ENCODE data around the gene GCK.

The GCK gene

DNA sequence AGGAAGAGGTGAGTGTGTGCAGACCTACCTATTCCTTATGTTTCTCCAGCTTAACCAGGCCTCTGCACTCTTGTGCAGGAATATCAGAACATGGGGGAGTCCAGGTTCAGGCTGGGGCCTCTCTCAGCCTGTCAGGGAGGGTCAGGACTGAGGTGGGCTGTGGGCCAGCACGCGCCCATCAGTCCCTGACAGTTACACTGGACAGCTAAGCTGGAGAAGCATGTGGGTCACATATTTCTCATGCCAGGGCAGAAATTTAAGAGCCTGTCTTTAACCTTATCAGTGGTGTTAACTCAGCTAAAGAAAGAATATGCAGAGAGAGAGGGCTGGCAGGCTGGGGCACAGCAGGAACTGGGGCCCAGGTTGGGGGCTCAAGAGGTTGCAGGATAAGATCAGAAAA is 57.2 kb downstream of the GCK start:
- no peak for TF ChIP-seq SNAI2 (CRISPR knock-in tag; IDR thresholded peaks at IDR 0.05)
- no peak for TF ChIP-seq ZNF8 (CRISPR knock-in tag; IDR thresholded peaks at IDR 0.05)
- no peak for TF ChIP-seq POU6F1 (CRISPR knock-in tag; IDR thresholded peaks at IDR 0.05; ENCODE audit: borderline replicate concordance, low read depth)
- TF ChIP-seq, protein P1, sequence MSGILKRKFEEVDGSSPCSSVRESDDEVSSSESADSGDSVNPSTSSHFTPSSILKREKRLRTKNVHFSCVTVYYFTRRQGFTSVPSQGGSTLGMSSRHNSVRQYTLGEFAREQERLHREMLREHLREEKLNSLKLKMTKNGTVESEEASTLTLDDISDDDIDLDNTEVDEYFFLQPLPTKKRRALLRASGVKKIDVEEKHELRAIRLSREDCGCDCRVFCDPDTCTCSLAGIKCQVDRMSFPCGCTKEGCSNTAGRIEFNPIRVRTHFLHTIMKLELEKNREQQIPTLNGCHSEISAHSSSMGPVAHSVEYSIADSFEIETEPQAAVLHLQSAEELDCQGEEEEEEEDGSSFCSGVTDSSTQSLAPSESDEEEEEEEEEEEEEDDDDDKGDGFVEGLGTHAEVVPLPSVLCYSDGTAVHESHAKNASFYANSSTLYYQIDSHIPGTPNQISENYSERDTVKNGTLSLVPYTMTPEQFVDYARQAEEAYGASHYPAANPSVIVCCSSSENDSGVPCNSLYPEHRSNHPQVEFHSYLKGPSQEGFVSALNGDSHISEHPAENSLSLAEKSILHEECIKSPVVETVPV (CRISPR knock-in tag; IDR thresholded peaks at IDR 0.05), result no peak
- no peak for TF ChIP-seq PPARA (CRISPR knock-in tag; IDR thresholded peaks at IDR 0.05; ENCODE audit: borderline replicate concordance)
- TF ChIP-seq PATZ1 (CRISPR knock-in tag; IDR thresholded peaks at IDR 0.05; ENCODE audit: borderline replicate concordance), result no peak
- no peak for TF ChIP-seq ZFP30 (CRISPR knock-in tag; IDR thresholded peaks at IDR 0.05)
- no peak for TF ChIP-seq ZC3H10 (CRISPR knock-in tag; IDR thresholded peaks at IDR 0.05)
- TF ChIP-seq ISL1 (CRISPR knock-in tag; IDR thresholded peaks at IDR 0.05), result no peak; the same call in 1 of the 2 replicates
- no peak for TF ChIP-seq ESRRG (CRISPR knock-in tag; IDR thresholded peaks at IDR 0.05)
- no peak for TF ChIP-seq ZNF565 (CRISPR knock-in tag; conservative IDR thresholded peaks at IDR 0.05; ENCODE audit: low read depth)
- TF ChIP-seq, protein P2, sequence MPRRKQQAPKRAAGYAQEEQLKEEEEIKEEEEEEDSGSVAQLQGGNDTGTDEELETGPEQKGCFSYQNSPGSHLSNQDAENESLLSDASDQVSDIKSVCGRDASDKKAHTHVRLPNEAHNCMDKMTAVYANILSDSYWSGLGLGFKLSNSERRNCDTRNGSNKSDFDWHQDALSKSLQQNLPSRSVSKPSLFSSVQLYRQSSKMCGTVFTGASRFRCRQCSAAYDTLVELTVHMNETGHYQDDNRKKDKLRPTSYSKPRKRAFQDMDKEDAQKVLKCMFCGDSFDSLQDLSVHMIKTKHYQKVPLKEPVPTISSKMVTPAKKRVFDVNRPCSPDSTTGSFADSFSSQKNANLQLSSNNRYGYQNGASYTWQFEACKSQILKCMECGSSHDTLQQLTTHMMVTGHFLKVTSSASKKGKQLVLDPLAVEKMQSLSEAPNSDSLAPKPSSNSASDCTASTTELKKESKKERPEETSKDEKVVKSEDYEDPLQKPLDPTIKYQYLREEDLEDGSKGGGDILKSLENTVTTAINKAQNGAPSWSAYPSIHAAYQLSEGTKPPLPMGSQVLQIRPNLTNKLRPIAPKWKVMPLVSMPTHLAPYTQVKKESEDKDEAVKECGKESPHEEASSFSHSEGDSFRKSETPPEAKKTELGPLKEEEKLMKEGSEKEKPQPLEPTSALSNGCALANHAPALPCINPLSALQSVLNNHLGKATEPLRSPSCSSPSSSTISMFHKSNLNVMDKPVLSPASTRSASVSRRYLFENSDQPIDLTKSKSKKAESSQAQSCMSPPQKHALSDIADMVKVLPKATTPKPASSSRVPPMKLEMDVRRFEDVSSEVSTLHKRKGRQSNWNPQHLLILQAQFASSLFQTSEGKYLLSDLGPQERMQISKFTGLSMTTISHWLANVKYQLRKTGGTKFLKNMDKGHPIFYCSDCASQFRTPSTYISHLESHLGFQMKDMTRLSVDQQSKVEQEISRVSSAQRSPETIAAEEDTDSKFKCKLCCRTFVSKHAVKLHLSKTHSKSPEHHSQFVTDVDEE (CRISPR knock-in tag; IDR thresholded peaks at IDR 0.05), result no peak
- no peak for TF ChIP-seq TOX (CRISPR knock-in tag; IDR thresholded peaks at IDR 0.05; ENCODE audit: borderline replicate concordance)
- no peak for TF ChIP-seq OSR1 (CRISPR knock-in tag; IDR thresholded peaks at IDR 0.05)
- TF ChIP-seq BACH2 (CRISPR knock-in tag; IDR thresholded peaks at IDR 0.05; ENCODE audit: borderline replicate concordance), result no peak
- TF ChIP-seq RARB (CRISPR knock-in tag; IDR thresholded peaks at IDR 0.05), result no peak
- TF ChIP-seq, protein P3, sequence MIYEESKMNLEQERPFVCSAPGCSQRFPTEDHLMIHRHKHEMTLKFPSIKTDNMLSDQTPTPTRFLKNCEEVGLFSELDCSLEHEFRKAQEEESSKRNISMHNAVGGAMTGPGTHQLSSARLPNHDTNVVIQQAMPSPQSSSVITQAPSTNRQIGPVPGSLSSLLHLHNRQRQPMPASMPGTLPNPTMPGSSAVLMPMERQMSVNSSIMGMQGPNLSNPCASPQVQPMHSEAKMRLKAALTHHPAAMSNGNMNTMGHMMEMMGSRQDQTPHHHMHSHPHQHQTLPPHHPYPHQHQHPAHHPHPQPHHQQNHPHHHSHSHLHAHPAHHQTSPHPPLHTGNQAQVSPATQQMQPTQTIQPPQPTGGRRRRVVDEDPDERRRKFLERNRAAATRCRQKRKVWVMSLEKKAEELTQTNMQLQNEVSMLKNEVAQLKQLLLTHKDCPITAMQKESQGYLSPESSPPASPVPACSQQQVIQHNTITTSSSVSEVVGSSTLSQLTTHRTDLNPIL (CRISPR knock-in tag; IDR thresholded peaks at IDR 0.05; ENCODE audit: low read depth), result no peak
- no peak for TF ChIP-seq GLIS3 (CRISPR knock-in tag; IDR thresholded peaks at IDR 0.05)
- TF ChIP-seq ARNTL (CRISPR knock-in tag; IDR thresholded peaks at IDR 0.05; ENCODE audit: borderline replicate concordance, low read depth), result no peak
- peak; percentile 49 for ATAC-seq

GRCh38 chr7:44131173-44132029 is 57.8 kb downstream of the GCK start:
- TF ChIP-seq CSDC2 (CRISPR knock-in tag; IDR thresholded peaks at IDR 0.05), result no peak
- TF ChIP-seq GLIS3 (CRISPR knock-in tag; IDR thresholded peaks at IDR 0.05), result no peak
- TF ChIP-seq ISL1 (CRISPR knock-in tag; IDR thresholded peaks at IDR 0.05), result no peak
- TF ChIP-seq, protein P3 (CRISPR knock-in tag; IDR thresholded peaks at IDR 0.05; ENCODE audit: low read depth), result no peak
- TF ChIP-seq ZC3H10 (CRISPR knock-in tag; IDR thresholded peaks at IDR 0.05), result no peak
- TF ChIP-seq, protein P1 (CRISPR knock-in tag; IDR thresholded peaks at IDR 0.05), result no peak
- TF ChIP-seq PPARA (CRISPR knock-in tag; IDR thresholded peaks at IDR 0.05; ENCODE audit: borderline replicate concordance), result no peak
- TF ChIP-seq POU6F1 (CRISPR knock-in tag; IDR thresholded peaks at IDR 0.05; ENCODE audit: borderline replicate concordance, low read depth), result no peak
- no peak for TF ChIP-seq TCF4 (CRISPR knock-in tag; IDR thresholded peaks at IDR 0.05; ENCODE audit: borderline replicate concordance)
- no peak for TF ChIP-seq ESRRG (CRISPR knock-in tag; IDR thresholded peaks at IDR 0.05)
- no peak for TF ChIP-seq ZNF565 (CRISPR knock-in tag; conservative IDR thresholded peaks at IDR 0.05; ENCODE audit: low read depth)
- TF ChIP-seq TOX (CRISPR knock-in tag; IDR thresholded peaks at IDR 0.05; ENCODE audit: borderline replicate concordance), result no peak
- no peak for TF ChIP-seq ZFP30 (CRISPR knock-in tag; IDR thresholded peaks at IDR 0.05)
- TF ChIP-seq RARB (CRISPR knock-in tag; IDR thresholded peaks at IDR 0.05), result no peak
- ATAC-seq, result peak; percentile 84
